Kidney tubule cell (primary cell): ENCODE results near the gene NUP155.
"Not testable (repeated sequence)": the region's sequence is repeated elsewhere in the genome, so short reads cannot be mapped to it uniquely, and the experiment has no call there.

Source experiments
- DNase-seq: peaks from one replicate; pipeline ENCODE4 v3.0.0-alpha.2; 2018; ENCODE audit warnings: low spot score

Gene NUP155

DNA sequence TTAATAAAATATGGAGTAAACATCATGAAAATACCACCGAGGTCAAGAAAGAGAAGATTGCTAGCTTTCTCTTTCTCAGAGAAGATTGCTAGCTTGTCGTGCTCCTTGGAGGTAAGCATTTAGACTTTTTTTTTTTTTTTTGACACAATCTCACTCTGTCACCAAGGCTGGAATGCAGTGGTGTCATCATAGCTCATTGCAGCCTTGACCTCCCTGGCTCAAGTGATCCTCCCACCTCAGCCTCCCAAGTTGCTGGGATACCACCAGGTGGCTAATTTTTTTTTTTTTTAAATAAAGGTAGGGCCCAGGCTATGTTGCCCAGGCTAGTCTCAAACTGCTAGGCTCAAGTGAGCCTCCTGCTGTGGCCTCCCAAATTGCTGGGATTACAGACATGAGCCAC lies 95.4 kb downstream of the NUP155 start:
- DNase-seq = no peak

- peak; percentile 77 for DNase-seq
Observed at GRCh38 chr5:37272511-37272910, 98.4 kb downstream of the NUP155 start.

GRCh38 chr5:37268100-37268499 lies 102.8 kb downstream of the NUP155 start:
- DNase-seq = not testable (repeated sequence)

DNA sequence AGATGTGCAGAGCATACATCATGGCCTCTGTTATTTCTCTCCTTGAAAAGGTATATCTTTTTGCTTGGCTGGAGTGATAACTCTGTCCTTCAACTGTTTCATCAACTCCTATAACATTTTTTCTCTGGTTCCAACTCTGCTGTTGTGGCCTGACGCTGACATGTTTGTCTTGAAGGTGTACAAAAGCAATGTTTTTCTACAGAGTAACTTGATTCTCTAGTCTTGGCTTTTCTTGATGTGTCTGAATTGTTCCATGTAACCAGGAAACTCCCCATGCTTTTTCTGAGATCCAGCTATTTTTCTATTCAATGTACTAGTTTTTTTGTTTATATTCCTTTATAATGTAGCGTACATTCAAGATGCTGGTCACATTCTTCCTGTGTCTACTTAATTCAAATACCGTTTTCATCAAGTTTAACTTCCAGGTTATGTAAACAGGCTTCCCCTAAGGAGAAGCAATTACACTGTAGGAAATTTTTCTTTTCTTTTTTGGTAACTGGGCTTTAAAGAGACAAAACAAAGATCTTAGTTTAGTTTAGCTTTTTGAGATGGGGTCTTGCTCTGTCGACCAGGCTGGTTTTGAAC lies 115.0 kb downstream of the NUP155 start:
- DNase-seq = no peak

GRCh38 chr5:37254581-37254980 lies 116.3 kb downstream of the NUP155 start:
- DNase-seq = no peak

DNA sequence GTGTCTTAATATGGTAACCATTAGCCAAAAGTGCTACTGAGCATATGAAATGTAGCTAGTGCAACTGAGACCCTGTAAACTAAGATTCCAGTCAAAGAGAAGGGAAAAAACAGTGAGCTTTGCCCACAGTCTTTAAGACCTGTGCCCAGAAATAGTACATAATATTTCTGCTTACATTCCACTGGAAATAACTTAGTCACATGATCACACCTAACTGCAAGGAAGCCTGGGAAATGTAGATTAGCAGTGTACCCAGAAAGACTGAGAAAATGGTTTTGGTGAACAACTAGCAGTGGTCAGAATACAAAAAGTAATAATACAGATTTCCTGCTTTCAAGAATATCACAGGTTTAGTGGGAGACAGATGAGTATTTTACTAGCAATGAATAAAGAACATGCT lies 119.2 kb downstream of the NUP155 start:
- DNase-seq = no peak

GRCh38 chr5:37249815-37250164 lies 121.1 kb downstream of the NUP155 start:
- peak; percentile 27 for DNase-seq

DNA sequence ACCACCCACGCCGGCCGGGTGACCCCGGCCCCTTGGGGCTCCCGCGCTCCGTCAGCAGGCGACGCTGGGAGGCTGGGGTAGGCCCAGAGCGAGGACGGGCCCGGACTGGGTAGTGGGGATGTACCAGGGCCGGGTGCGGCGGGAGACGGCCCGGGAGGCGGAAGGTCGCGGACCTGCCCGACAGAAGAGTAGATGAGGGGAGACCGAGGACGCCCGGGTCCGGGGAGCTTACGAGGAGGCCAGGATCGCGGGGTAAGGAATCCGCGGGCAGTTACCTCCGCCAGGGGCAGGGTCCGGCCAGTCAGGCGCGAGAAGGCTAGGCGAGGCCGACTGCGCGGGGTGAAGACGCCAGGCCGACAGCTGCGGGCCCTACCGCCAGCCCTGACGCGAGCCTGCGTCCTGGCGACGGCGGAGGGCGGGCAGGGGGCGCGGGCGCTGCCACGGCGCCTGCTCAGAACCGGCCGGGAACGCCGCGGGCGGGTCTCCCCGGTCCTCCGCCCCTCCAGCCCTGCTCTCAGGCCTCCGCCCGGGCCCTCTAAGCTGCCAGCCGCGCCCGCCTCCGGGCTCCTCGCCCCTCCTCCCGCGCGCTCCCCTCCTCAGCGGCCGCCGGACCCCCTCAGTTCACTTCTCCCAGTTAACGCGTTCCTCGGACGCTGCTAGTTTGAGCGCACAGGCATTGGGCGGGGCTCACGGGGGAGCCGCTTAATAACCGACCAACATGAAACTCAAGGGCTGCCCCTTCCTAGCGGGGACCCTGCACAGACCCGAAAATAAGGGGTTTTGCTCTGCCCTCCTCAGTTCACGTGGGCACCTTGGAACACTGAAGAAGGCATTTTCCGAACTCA lies 121.7 kb downstream of the NUP155 start, which contains the start of gene CPLANE1:
Gene CPLANE1, minus strand, starts transcription at position 407 of the 845 bp plus-strand sequence. CDS start 1,678 bp downstream, outside the sequence.
- peak; percentile 79 for DNase-seq

DNA sequence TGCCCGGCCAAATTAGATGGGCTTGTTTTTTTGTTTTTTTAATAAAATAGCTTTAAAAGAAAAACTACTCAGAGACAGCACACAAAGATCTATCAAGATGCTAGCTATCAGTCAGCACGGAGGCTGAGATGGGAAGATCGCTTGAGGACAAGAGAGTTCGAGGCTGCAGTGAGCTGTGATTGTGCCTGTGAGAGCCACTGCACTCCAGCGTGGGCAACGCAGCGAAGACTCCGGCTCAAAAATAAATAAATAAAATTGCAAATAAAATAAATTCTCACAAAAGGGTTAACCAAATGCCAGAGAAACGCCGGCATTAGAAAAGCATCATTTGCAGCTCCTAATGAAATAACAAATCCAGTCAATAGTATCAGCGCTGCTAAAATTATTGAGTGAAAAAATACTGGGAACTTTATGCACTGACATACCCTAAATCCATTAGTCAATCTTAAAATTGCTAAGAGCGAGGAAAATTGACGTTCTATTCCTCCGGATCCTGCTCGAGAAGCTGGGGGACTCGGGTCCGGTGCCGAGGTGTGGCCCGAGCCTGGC lies 122.4 kb downstream of the NUP155 start:
- peak; percentile 29 for DNase-seq

DNA sequence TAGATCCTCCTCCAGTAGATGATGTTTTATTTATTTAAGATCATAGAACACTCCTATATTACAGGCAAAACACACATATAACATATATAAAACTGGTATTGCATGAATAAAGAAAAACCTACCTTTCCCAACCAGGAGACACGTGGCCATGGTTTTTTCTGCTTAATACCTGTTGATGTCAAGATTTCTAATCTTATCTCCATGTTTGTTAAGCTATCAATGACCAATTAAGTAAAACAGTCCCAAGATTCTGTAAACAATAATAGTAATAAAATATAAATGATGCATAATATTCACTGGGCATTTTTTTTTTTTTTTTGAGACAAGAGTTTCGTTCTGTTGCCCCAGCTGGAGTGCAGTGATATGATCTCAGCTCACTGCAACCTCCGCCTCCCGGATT lies 123.4 kb downstream of the NUP155 start:
- no peak for DNase-seq

DNA sequence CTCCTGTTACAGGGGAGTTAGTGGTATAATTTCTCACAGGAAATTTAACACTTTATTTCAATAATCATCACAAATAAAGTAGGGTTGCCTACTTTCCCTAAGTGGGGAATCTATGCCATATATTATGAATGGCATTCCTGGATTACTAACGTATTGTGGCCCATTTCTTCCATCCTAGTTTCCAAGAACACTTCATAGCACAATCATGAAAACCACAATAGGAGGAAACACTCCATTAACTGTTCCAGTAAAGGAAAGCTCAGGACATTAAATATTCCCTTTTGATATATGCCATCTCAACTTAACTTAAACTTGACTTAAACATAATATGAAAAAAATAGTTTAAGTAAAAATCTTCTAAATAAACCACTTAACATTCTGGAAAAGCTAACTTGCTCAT lies 123.9 kb downstream of the NUP155 start:
- peak; percentile 13 for DNase-seq
